OCI-LY7 (cell line): ENCODE results near the gene RPL18. TPM values are rescaled to one million over a fixed set of nuclear protein-coding genes. Genes with fewer than 3 reads are reported as not detected.

Experiments used
- BruUV-seq: library from RNA; stranded (reverse); fragments of 400-500 nt; replicated peaks from 2 replicates; lab custom pipeline; 2021; lab: Mats Ljungman, UMichigan
- CTCF ChIA-PET: fragments of 300-600 bp; sonication (Branson Sonifier 250); formaldehyde crosslinking; loops from one replicate; lab custom pipeline; 2022; ENCODE audit warnings: antibody characterized with exemption; ENCODE audit not compliant: unreplicated experiment; lab: Charles Lee
- POLR2A ChIA-PET: fragments of 300-600 bp; sonication (Branson Sonifier 250); formaldehyde crosslinking; loops from one replicate; lab custom pipeline; 2022; ENCODE audit warnings: antibody characterized with exemption; lab: Charles Lee
- DNase-seq: peaks from one replicate; pipeline ENCODE4 v3.0.0-alpha.2; 2015; ENCODE audit warnings: low spot score
- H2AFZ ChIP-seq: fragments of 200-600 bp; sonication (generic), shearing (Covaris generic); 2 replicates; pipeline ENCODE4 v1.6.1; 2014; ENCODE audit warnings: mild to moderate bottlenecking, antibody characterized with exemption, low read length, moderate library complexity
- H3K27ac ChIP-seq: fragments of 200-600 bp; sonication (generic); 2 replicates; pipeline ENCODE4 v1.5.1; 2014; ENCODE audit warnings: mixed run types, low read depth, mild to moderate bottlenecking, moderate library complexity, low read length, inconsistent platforms; ENCODE audit not compliant: poor library complexity, severe bottlenecking
- H3K36me3 ChIP-seq: fragments of 200-600 bp; sonication (generic); 2 replicates; pipeline ENCODE4 v1.6.1; 2014; ENCODE audit warnings: mild to moderate bottlenecking, antibody characterized with exemption, low read length, moderate library complexity, mixed read lengths; ENCODE audit not compliant: insufficient read depth
- H3K4me1 ChIP-seq: fragments of 200-600 bp; sonication (generic); 2 replicates; pipeline ENCODE4 v1.5.1; 2014; ENCODE audit warnings: mild to moderate bottlenecking, low read length; ENCODE audit not compliant: insufficient read depth, poor library complexity, severe bottlenecking
- H3K4me2 ChIP-seq: fragments of 200-600 bp; sonication (generic); 2 replicates; pipeline ENCODE4 v1.6.1; 2014; ENCODE audit warnings: mild to moderate bottlenecking, low read length
- H3K4me3 ChIP-seq: fragments of 200-600 bp; sonication (generic); 2 replicates; pipeline ENCODE4 v1.5.1; 2014; ENCODE audit warnings: mild to moderate bottlenecking, low read depth, low read length; ENCODE audit not compliant: poor library complexity, severe bottlenecking
- H3K79me2 ChIP-seq: fragments of 200-600 bp; sonication (generic); 2 replicates; pipeline ENCODE4 v1.6.1; 2016; ENCODE audit warnings: low read depth, mild to moderate bottlenecking, low read length, moderate library complexity, mixed read lengths; ENCODE audit not compliant: insufficient read depth
- H3K9me2 ChIP-seq: fragments of 200-600 bp; sonication (generic); 2 replicates; pipeline ENCODE4 v1.6.1; 2016; ENCODE audit warnings: mild to moderate bottlenecking, low read length, mixed read lengths; ENCODE audit not compliant: insufficient read depth
- H3K9me3 ChIP-seq: fragments of 200-600 bp; sonication (generic); 2 replicates; pipeline ENCODE4 v1.6.1; 2014; ENCODE audit warnings: mild to moderate bottlenecking, mixed run types, low read length, mixed read lengths
- H4K20me1 ChIP-seq: fragments of 200-600 bp; sonication (generic); 2 replicates; pipeline ENCODE4 v1.6.1; 2014; ENCODE audit warnings: mild to moderate bottlenecking, antibody characterized with exemption, low read length, moderate library complexity, mixed read lengths; ENCODE audit not compliant: insufficient read depth
- CTCF ChIP-seq: fragments of 200-600 bp; sonication (generic); conservative IDR thresholded peaks from 2 replicates; pipeline ENCODE4 v1.5.1; 2014; ENCODE audit warnings: mild to moderate bottlenecking, antibody characterized with exemption, low read length, moderate library complexity, mixed read lengths
- EZH2phosphoT487 ChIP-seq: fragments of 200-600 bp; sonication (generic); IDR thresholded peaks from 2 replicates; pipeline ENCODE4 v1.6.1; 2018; ENCODE audit warnings: low read depth, borderline replicate concordance, mild to moderate bottlenecking, mixed run types, antibody characterized with exemption, low read length, moderate library complexity, mixed read lengths
- intact Hi-C: fragments of 100-400 bp; cut with micrococcal nuclease; formaldehyde crosslinking; loops from one replicate; pipeline ENCODE4 v1.10.0; 2022; ENCODE audit not compliant: unreplicated experiment
- total RNA-seq, 2 experiments: library from RNA; depleted of rRNA in 1 of 2; stranded (reverse); fragments of >200 nt in 1 of 2; shearing (Covaris generic) in 1 of 2; gene quantifications; 2 replicates each; pipeline ENCODE4 v1.2.3, GENCODE V29; 2014 to 2022

RPL18 gene
- total RNA-seq, 2 experiments from 2014 or later = 1,333 to 5,064 TPM

- H3K9me2 ChIP-seq = no peaks in the 10 kb centered on the region
- intact Hi-C loops = no loop called here
- no peak overlapping the region for H2AFZ ChIP-seq
- no peak overlapping the region for H3K4me3 ChIP-seq
- H4K20me1 ChIP-seq = no peaks in the 10 kb centered on the region
- no TSS peak for BruUV-seq
- no peak overlapping the region for H3K4me2 ChIP-seq
- CTCF ChIA-PET = interaction anchor here (0.6 kb wide), 1 partner anchor 35 kb away, joined by 4 read pairs; no protein-coding TSS in a partner anchor
- no peak for TF ChIP-seq CTCF
- no peak for TF ChIP-seq EZH2phosphoT487
- H3K4me1 ChIP-seq = peaks cover 9% of the 10 kb centered on the region
- H3K27ac ChIP-seq = no peak overlapping the region
- DNase-seq = no peak
- H3K36me3 ChIP-seq = peaks cover 60% of the 10 kb centered on the region
- no peaks in the 10 kb centered on the region for H3K79me2 ChIP-seq
- POLR2A ChIA-PET = no interaction called here
- H3K9me3 ChIP-seq = no peaks in the 10 kb centered on the region
Measured at GRCh38 chr19:48609571-48610108, 9.3 kb downstream of the RPL18 start.

DNA sequence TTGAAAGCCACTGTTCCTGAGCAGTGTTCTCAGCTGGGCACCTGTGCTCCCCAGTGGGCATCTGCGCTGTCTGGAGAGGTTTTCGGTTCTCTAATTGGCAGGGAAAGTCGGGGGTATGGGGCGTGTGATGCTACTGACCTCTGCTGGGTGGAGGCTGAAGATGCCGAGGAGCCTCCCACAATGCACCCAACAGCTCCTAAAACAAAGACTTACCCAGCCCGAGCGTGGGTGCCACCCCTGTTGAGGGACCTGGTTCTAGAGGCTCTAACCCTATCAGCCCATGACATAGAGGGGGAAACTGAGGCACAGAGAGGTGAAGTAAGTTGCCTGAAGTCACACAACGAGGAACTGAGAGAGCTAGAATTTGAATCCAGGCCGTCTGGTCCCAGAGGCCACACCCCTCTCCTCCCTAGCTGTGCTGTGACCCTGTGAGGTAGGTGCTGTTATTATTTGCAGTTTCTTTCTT, 10.1 kb downstream of the RPL18 start:
- intact Hi-C loops = no loop called here
- Histone ChIP-seq H3K4me2 (no peak overlapping the region), H3K36me3 (peaks cover 52% of the 10 kb centered on the region), H3K9me3 (no peaks in the 10 kb centered on the region), H2AFZ (no peak overlapping the region), H3K27ac (no peak overlapping the region), H3K9me2 (no peaks in the 10 kb centered on the region), H4K20me1 (no peaks in the 10 kb centered on the region), H3K4me1 (peaks cover 8% of the 10 kb centered on the region), H3K4me3 (no peak overlapping the region), H3K79me2 (no peaks in the 10 kb centered on the region)
- BruUV-seq = no TSS peak
- TF ChIP-seq EZH2phosphoT487 (no peak), CTCF (peak; percentile 78)
- POLR2A ChIA-PET = no interaction called here
- CTCF ChIA-PET = interaction anchor here (0.6 kb wide), 1 partner anchor 34 kb away, joined by 4 read pairs; no protein-coding TSS in a partner anchor
- DNase-seq = peak; percentile 74

GRCh38 chr19:48607359-48607755, 11.6 kb downstream of the RPL18 start:
- intact Hi-C loops = no loop called here
- Histone ChIP-seq H3K9me2 (no peaks in the 10 kb centered on the region), H2AFZ (no peak overlapping the region), H3K4me3 (no peak overlapping the region), H3K4me2 (no peak overlapping the region), H3K27ac (no peak overlapping the region), H3K9me3 (no peaks in the 10 kb centered on the region), H3K79me2 (no peaks in the 10 kb centered on the region), H3K4me1 (peaks cover 8% of the 10 kb centered on the region), H3K36me3 (peaks cover 39% of the 10 kb centered on the region), H4K20me1 (no peaks in the 10 kb centered on the region)
- ChIA-PET POLR2A (interaction anchor here (0.8 kb wide), 1 partner anchor 128 kb away, joined by 4 read pairs; no protein-coding TSS in a partner anchor), CTCF (no interaction called here)
- no peak for DNase-seq
- TF ChIP-seq CTCF (no peak), EZH2phosphoT487 (no peak)
- BruUV-seq = no TSS peak
